Chondrocyte (in vitro differentiated cells): ENCODE data around the gene TSPAN5. TPM values are rescaled to one million over a fixed set of nuclear protein-coding genes. Genes with fewer than 3 reads are reported as not detected.

Source experiments
- DNase-seq: peaks from one replicate; pipeline ENCODE4 v3.0.0; 2021; ENCODE audit warnings: mixed read lengths, low spot score
- H3K27ac Mint-ChIP-seq: one replicate; pipeline ENCODE4 v1.8.0; 2021; ENCODE audit warnings: mild to moderate bottlenecking, moderate library complexity, mixed read lengths; ENCODE audit not compliant: unreplicated experiment
- H3K27me3 Mint-ChIP-seq: 2 replicates; pipeline ENCODE4 v1.8.0; 2021; ENCODE audit warnings: low read depth, mixed read lengths
- H3K36me3 Mint-ChIP-seq: 2 replicates; pipeline ENCODE4 v1.8.0; 2021; ENCODE audit warnings: low read depth, mixed read lengths
- H3K4me1 Mint-ChIP-seq: 2 replicates; pipeline ENCODE4 v1.8.0; 2021; ENCODE audit warnings: low read depth, mild to moderate bottlenecking, mixed read lengths
- H3K4me3 Mint-ChIP-seq: one replicate; pipeline ENCODE4 v1.8.0; 2021; ENCODE audit warnings: mild to moderate bottlenecking, moderate library complexity, mixed read lengths; ENCODE audit not compliant: unreplicated experiment
- H3K9me3 Mint-ChIP-seq: 2 replicates; pipeline ENCODE4 v1.8.0; 2021; ENCODE audit warnings: low read depth, mixed read lengths
- CTCF ChIP-seq: fragments of 200-600 bp; sonication (generic); IDR thresholded peaks from 2 replicates; pipeline ENCODE4 v1.5.0; 2021; ENCODE audit warnings: antibody characterized with exemption, mild to moderate bottlenecking, moderate library complexity
- total RNA-seq: library from RNA; stranded (reverse); gene quantifications from 3 replicates; pipeline ENCODE4 v1.2.1, GENCODE V29; 2021

The TSPAN5 gene
- total RNA-seq, 1 donor from 2014 or later: 55.5 TPM

- peak; percentile 57 for TF ChIP-seq CTCF
- Mint-ChIP-seq H3K4me3 (no peak overlapping the region), H3K27me3 (no peaks in the 10 kb centered on the region), H3K36me3 (peaks cover 14% of the 10 kb centered on the region), H3K4me1 (peaks cover 61% of the 10 kb centered on the region), H3K27ac (peak overlapping the region; percentile 55), H3K9me3 (no peaks in the 10 kb centered on the region)
- no peak for DNase-seq
These were observed 151.8 kb downstream of the TSPAN5 start for GRCh38 chr4:98506462-98507132.

- no peak for TF ChIP-seq CTCF
- H3K4me1 Mint-ChIP-seq: peaks cover 60% of the 10 kb centered on the region
- H3K9me3 Mint-ChIP-seq: no peaks in the 10 kb centered on the region
- H3K36me3 Mint-ChIP-seq: peaks cover 18% of the 10 kb centered on the region
- H3K4me3 Mint-ChIP-seq: no peak overlapping the region
- no peak overlapping the region for H3K27ac Mint-ChIP-seq
- no peaks in the 10 kb centered on the region for H3K27me3 Mint-ChIP-seq
- DNase-seq: no peak
These were observed 152.4 kb downstream of the TSPAN5 start for GRCh38 chr4:98505992-98506391.

GRCh38 chr4:98504091-98504490 lies 154.3 kb downstream of the TSPAN5 start:
- H3K4me3 Mint-ChIP-seq: no peak overlapping the region
- no peak overlapping the region for H3K27ac Mint-ChIP-seq

GRCh38 chr4:98503676-98504075 lies 154.7 kb downstream of the TSPAN5 start:
- TF ChIP-seq CTCF: no peak
- Mint-ChIP-seq H3K4me1 (peaks cover 43% of the 10 kb centered on the region), H3K27ac (no peak overlapping the region), H3K27me3 (no peaks in the 10 kb centered on the region), H3K4me3 (no peak overlapping the region), H3K9me3 (no peaks in the 10 kb centered on the region), H3K36me3 (peaks cover 18% of the 10 kb centered on the region)
- no peak for DNase-seq

More at GRCh38 chr4:98504091-98504490, 154.3 kb downstream of the TSPAN5 start:
- DNase-seq: no peak
- no peaks in the 10 kb centered on the region for H3K9me3 Mint-ChIP-seq
- H3K27me3 Mint-ChIP-seq: no peaks in the 10 kb centered on the region
- peaks cover 18% of the 10 kb centered on the region for H3K36me3 Mint-ChIP-seq
- TF ChIP-seq CTCF: no peak
- H3K4me1 Mint-ChIP-seq: peaks cover 47% of the 10 kb centered on the region

GRCh38 chr4:98502624-98503023 lies 155.8 kb downstream of the TSPAN5 start:
- H3K27ac Mint-ChIP-seq: no peak overlapping the region
- TF ChIP-seq CTCF: no peak
- peaks cover 18% of the 10 kb centered on the region for H3K36me3 Mint-ChIP-seq
- peaks cover 34% of the 10 kb centered on the region for H3K4me1 Mint-ChIP-seq
- DNase-seq: no peak
- no peaks in the 10 kb centered on the region for H3K9me3 Mint-ChIP-seq
- H3K4me3 Mint-ChIP-seq: no peak overlapping the region
- no peaks in the 10 kb centered on the region for H3K27me3 Mint-ChIP-seq
